Measurements from ENCODE around the gene JARID2.

GRCh38 chr6:15510536-15511247, 264.8 kb downstream of the JARID2 start:
- TF ChIP-seq CTCF (IDR thresholded peaks at IDR 0.05) (no peak), POLR2A (IDR thresholded peaks at IDR 0.05) (no peak), POLR2AphosphoS5 (IDR thresholded peaks at IDR 0.05; ENCODE audit: insufficient read depth in 1 of 2, low read depth in 1 of 2) (no peak)
